ENCODE data around the gene SLC8B1. TPM values are rescaled to one million over a fixed set of nuclear protein-coding genes. Genes with fewer than 3 reads are reported as not detected.

Gene SLC8B1
- total and polyA plus RNA-seq, 4 donors, result 9.9 to 23.8 (median 14.2) TPM

DNA sequence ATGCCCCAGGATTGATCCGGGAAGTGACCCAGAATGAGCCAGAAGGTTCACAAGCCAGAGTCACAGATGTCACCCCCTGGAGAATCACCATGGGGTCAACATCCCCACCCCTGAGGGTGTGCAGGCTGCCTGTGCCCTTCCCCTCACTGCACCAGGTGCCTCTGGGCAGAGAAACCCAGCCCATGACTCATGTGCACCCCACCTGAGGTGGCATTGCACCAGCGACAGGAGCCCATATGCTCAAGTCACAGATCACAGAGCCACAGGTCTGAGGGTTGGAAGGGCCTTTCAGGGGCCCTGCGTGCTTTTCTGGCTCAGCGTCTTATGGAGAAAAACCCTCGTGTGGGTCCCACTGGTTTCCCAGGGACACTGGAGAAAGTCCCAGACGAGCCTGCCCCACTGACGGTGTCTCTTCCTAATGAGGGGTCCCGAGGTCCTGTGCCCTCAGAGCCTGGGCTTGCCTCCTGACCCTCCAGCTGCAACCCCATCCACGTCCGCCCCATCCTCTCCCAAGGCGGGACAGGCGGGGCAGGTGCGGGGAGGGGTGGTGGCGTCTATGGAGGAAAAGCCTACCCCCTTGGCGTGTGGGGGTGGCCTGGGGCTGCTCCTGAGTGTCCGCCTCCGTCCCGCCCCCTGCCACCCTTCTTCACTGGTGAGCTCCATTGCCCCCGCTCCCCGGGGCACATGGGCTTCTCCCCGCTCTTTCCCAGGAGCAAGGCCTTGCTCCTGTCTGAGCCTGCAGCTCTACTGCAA is 47.6 kb downstream of the SLC8B1 start:
- DNase-seq (ENCODE audit: low spot score), result no peak
- Histone ChIP-seq H3K9ac (ENCODE audit: low read depth in 1 of 2, low read length in 2 of 2) (no peak overlapping the region), H3K27ac (ENCODE audit: low read depth in 1 of 2, low read length in 2 of 2) (no peak overlapping the region), H3K9me3 (ENCODE audit: control insufficient read depth in 4 of 4, low read length in 3 of 4) (no peaks in the 10 kb centered on the region), H3K36me3 (ENCODE audit: control insufficient read depth in 4 of 4, insufficient read depth in 3 of 4, low read depth in 1 of 4, low read length in 3 of 4) (peaks cover 12 to 79% (median 43%) of the 10 kb centered on the region in 4 donors), H3K4me3 (ENCODE audit: low read depth in 1 of 3, low read length in 3 of 3) (no peak overlapping the region), H3K27me3 (ENCODE audit: control insufficient read depth in 4 of 4, insufficient read depth in 4 of 4, low read length in 3 of 4) (no peaks in the 10 kb centered on the region), H3K4me1 (ENCODE audit: control insufficient read depth in 4 of 4, insufficient read depth in 4 of 4, low read length in 3 of 4) (no peaks in the 10 kb centered on the region)
- 95% methylated on average over 21 of the region's 21 CpGs for WGBS
- TF ChIP-seq FOXA1 (IDR thresholded peaks at IDR 0.05) (no peak), JUND (IDR thresholded peaks at IDR 0.05) (no peak), TAF1 (conservative IDR thresholded peaks at IDR 0.05) (no peak), GABPA (IDR thresholded peaks at IDR 0.05 in 1 of 2, conservative IDR thresholded peaks at IDR 0.05 in 1 of 2) (no peak), YY1 (IDR thresholded peaks at IDR 0.05) (no peak), RXRA (IDR thresholded peaks at IDR 0.05) (no peak), HNF4A (conservative IDR thresholded peaks at IDR 0.05) (no peak), RAD21 (IDR thresholded peaks at IDR 0.05) (no peak), HNF4G (IDR thresholded peaks at IDR 0.05) (no peak), FOXA2 (IDR thresholded peaks at IDR 0.05) (no peak)
- TF ChIP-seq, protein P1, sequence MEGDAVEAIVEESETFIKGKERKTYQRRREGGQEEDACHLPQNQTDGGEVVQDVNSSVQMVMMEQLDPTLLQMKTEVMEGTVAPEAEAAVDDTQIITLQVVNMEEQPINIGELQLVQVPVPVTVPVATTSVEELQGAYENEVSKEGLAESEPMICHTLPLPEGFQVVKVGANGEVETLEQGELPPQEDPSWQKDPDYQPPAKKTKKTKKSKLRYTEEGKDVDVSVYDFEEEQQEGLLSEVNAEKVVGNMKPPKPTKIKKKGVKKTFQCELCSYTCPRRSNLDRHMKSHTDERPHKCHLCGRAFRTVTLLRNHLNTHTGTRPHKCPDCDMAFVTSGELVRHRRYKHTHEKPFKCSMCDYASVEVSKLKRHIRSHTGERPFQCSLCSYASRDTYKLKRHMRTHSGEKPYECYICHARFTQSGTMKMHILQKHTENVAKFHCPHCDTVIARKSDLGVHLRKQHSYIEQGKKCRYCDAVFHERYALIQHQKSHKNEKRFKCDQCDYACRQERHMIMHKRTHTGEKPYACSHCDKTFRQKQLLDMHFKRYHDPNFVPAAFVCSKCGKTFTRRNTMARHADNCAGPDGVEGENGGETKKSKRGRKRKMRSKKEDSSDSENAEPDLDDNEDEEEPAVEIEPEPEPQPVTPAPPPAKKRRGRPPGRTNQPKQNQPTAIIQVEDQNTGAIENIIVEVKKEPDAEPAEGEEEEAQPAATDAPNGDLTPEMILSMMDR (IDR thresholded peaks at IDR 0.05; ENCODE audit: low read depth, low read length, missing input control), result no peak
- TF ChIP-seq, protein P2, sequence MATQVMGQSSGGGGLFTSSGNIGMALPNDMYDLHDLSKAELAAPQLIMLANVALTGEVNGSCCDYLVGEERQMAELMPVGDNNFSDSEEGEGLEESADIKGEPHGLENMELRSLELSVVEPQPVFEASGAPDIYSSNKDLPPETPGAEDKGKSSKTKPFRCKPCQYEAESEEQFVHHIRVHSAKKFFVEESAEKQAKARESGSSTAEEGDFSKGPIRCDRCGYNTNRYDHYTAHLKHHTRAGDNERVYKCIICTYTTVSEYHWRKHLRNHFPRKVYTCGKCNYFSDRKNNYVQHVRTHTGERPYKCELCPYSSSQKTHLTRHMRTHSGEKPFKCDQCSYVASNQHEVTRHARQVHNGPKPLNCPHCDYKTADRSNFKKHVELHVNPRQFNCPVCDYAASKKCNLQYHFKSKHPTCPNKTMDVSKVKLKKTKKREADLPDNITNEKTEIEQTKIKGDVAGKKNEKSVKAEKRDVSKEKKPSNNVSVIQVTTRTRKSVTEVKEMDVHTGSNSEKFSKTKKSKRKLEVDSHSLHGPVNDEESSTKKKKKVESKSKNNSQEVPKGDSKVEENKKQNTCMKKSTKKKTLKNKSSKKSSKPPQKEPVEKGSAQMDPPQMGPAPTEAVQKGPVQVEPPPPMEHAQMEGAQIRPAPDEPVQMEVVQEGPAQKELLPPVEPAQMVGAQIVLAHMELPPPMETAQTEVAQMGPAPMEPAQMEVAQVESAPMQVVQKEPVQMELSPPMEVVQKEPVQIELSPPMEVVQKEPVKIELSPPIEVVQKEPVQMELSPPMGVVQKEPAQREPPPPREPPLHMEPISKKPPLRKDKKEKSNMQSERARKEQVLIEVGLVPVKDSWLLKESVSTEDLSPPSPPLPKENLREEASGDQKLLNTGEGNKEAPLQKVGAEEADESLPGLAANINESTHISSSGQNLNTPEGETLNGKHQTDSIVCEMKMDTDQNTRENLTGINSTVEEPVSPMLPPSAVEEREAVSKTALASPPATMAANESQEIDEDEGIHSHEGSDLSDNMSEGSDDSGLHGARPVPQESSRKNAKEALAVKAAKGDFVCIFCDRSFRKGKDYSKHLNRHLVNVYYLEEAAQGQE (IDR thresholded peaks at IDR 0.05), result no peak
- TF ChIP-seq, protein P3, sequence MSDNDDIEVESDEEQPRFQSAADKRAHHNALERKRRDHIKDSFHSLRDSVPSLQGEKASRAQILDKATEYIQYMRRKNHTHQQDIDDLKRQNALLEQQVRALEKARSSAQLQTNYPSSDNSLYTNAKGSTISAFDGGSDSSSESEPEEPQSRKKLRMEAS (IDR thresholded peaks at IDR 0.05), result no peak
- TF ChIP-seq, protein P4, sequence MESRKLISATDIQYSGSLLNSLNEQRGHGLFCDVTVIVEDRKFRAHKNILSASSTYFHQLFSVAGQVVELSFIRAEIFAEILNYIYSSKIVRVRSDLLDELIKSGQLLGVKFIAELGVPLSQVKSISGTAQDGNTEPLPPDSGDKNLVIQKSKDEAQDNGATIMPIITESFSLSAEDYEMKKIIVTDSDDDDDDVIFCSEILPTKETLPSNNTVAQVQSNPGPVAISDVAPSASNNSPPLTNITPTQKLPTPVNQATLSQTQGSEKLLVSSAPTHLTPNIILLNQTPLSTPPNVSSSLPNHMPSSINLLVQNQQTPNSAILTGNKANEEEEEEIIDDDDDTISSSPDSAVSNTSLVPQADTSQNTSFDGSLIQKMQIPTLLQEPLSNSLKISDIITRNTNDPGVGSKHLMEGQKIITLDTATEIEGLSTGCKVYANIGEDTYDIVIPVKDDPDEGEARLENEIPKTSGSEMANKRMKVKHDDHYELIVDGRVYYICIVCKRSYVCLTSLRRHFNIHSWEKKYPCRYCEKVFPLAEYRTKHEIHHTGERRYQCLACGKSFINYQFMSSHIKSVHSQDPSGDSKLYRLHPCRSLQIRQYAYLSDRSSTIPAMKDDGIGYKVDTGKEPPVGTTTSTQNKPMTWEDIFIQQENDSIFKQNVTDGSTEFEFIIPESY (IDR thresholded peaks at IDR 0.05), result no peak

DNA sequence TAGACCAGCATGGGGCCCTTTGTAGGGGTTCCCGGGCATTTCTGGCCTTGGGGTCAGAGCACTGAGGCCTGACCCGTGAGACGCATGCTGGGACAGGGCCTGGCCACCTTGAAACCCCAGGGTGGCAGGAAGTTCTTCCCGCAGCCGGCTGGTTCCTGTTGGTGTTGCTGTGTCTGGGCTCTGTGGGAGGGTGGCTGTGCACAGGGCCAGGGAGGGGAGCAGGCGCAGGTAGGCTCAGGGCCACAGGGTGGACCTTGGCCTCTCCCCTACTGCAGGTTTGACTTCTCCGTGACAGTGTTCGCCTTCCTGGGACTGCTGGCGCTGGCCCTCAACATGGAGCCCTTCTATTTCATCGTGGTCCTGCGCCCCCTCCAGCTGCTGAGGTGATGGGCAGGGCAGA is 48.2 kb downstream of the SLC8B1 start:
- Histone ChIP-seq H3K36me3 (ENCODE audit: control insufficient read depth in 4 of 4, insufficient read depth in 3 of 4, low read depth in 1 of 4, low read length in 3 of 4) (peaks cover 10 to 72% (median 38%) of the 10 kb centered on the region in 4 donors), H3K27ac (ENCODE audit: low read depth in 1 of 2, low read length in 2 of 2) (no peak overlapping the region), H3K27me3 (ENCODE audit: control insufficient read depth in 4 of 4, insufficient read depth in 4 of 4, low read length in 3 of 4) (no peaks in the 10 kb centered on the region), H3K4me3 (ENCODE audit: low read depth in 1 of 3, low read length in 3 of 3) (no peak overlapping the region), H3K4me1 (ENCODE audit: control insufficient read depth in 4 of 4, insufficient read depth in 4 of 4, low read length in 3 of 4) (no peaks in the 10 kb centered on the region), H3K9ac (ENCODE audit: low read depth in 1 of 2, low read length in 2 of 2) (no peak overlapping the region), H3K9me3 (ENCODE audit: control insufficient read depth in 4 of 4, low read length in 3 of 4) (no peaks in the 10 kb centered on the region)
- TF ChIP-seq HNF4A (conservative IDR thresholded peaks at IDR 0.05) (no peak), JUND (IDR thresholded peaks at IDR 0.05) (no peak), TAF1 (conservative IDR thresholded peaks at IDR 0.05) (no peak)
- TF ChIP-seq, protein P3 (IDR thresholded peaks at IDR 0.05), result no peak
- TF ChIP-seq, protein P2 (IDR thresholded peaks at IDR 0.05), result no peak
- 87% methylated on average over 11 of the region's 11 CpGs for WGBS
- DNase-seq (ENCODE audit: low spot score), result no peak
